HG03457 (cell line): ENCODE data around the gene PCDHGA4.
A peak's percentile ranks its signal among the peaks of the same experiment; 100 is the strongest.
"Not testable (repeated sequence)": the region's sequence is repeated elsewhere in the genome, so short reads cannot be mapped to it uniquely, and the experiment has no call there.

ENCODE experiments used
- ATAC-seq: cut with Tn5 transposase; IDR thresholded peaks from one replicate; pipeline ENCODE4 v1.9.1; 2021; ENCODE audit warnings: moderate number of reproducible peaks; ENCODE audit not compliant: unreplicated experiment

The PCDHGA4 gene

GRCh38 chr5:141354900-141355469 lies at the start of gene PCDHGA4:
TSS of gene PCDHGA4 (plus strand) at chr5:141355021. CDS start at chr5:141355108, 87 bp downstream.
- no peak for ATAC-seq

- no peak for ATAC-seq
These were observed 48.2 kb upstream of the PCDHGA4 start for GRCh38 chr5:141306630-141307029.

- no peak for ATAC-seq
These were observed 41.1 kb upstream of the PCDHGA4 start for GRCh38 chr5:141313711-141314110.

- not testable (repeated sequence) for ATAC-seq
These were observed 37.9 kb upstream of the PCDHGA4 start for GRCh38 chr5:141316963-141317362.

GRCh38 chr5:141319202-141319601 lies 35.6 kb upstream of the PCDHGA4 start:
- no peak for ATAC-seq

- no peak for ATAC-seq
These were observed 35.1 kb upstream of the PCDHGA4 start for GRCh38 chr5:141319699-141320098.

- ATAC-seq: peak; percentile 93
These were observed 34.3 kb upstream of the PCDHGA4 start, which contains the start of gene TAF7 for GRCh38 chr5:141320225-141321169. TSS of gene TAF7 (minus strand) at chr5:141320784. CDS start at chr5:141320044, 740 bp downstream.

GRCh38 chr5:141322261-141322660 lies 32.6 kb upstream of the PCDHGA4 start:
- ATAC-seq: no peak

- peak; percentile 82 for ATAC-seq
These were observed 28.6 kb upstream of the PCDHGA4 start for GRCh38 chr5:141326088-141326854.

GRCh38 chr5:141328231-141328630 lies 26.6 kb upstream of the PCDHGA4 start:
- no peak for ATAC-seq

GRCh38 chr5:141330299-141331080 lies 24.3 kb upstream of the PCDHGA4 start, which contains the start of gene PCDHGA1:
TSS of gene PCDHGA1 (plus strand) at chr5:141330514.
- no peak for ATAC-seq

- ATAC-seq: not testable (repeated sequence)
These were observed 22.2 kb upstream of the PCDHGA4 start for GRCh38 chr5:141332571-141332970.

- ATAC-seq: no peak
These were observed 16.1 kb upstream of the PCDHGA4 start, which contains the start of gene PCDHGA2 for GRCh38 chr5:141338538-141339306. TSS of gene PCDHGA2 (plus strand) at chr5:141338760.

GRCh38 chr5:141340781-141341354 lies 14.0 kb upstream of the PCDHGA4 start:
- ATAC-seq: not testable (repeated sequence)

- no peak for ATAC-seq
These were observed 12.0 kb upstream of the PCDHGA4 start for GRCh38 chr5:141342773-141343172.

- no peak for ATAC-seq
These were observed 11.4 kb upstream of the PCDHGA4 start, which contains the start of gene PCDHGA3 for GRCh38 chr5:141343242-141343952. TSS of gene PCDHGA3 (plus strand) at chr5:141343829. CDS start at chr5:141344034, 205 bp downstream.

GRCh38 chr5:141343953-141344463 lies 10.8 kb upstream of the PCDHGA4 start:
- no peak for ATAC-seq

GRCh38 chr5:141345327-141345726 lies 9.5 kb upstream of the PCDHGA4 start:
- ATAC-seq: no peak
